Cardiac fibroblast (primary cell): ENCODE data around the gene GOLM1.

Experiments
- DNase-seq, 2 donors: peaks; one replicate each; pipeline versions ENCODE4 v3.0.0 to v3.0.0-alpha.2; 2010; ENCODE audit warnings: low read depth in 2 of 2
- H3K4me3 ChIP-seq, 2 donors: replicated peaks in 1 of 2; 1 replicate in 1 of 2; 2 replicates in 1 of 2; pipeline ENCODE4 v1.5.1; 2011; ENCODE audit warnings: low read depth in 2 of 2, low read length in 2 of 2, mild to moderate bottlenecking in 2 of 2, moderate library complexity in 1 of 2
- TF ChIP-seq, protein P1 (sequence below): IDR thresholded peaks from one replicate; pipeline ENCODE4 v1.5.1; 2011; ENCODE audit warnings: low read depth, mild to moderate bottlenecking, low read length, inconsistent platforms

GOLM1 gene

DNA sequence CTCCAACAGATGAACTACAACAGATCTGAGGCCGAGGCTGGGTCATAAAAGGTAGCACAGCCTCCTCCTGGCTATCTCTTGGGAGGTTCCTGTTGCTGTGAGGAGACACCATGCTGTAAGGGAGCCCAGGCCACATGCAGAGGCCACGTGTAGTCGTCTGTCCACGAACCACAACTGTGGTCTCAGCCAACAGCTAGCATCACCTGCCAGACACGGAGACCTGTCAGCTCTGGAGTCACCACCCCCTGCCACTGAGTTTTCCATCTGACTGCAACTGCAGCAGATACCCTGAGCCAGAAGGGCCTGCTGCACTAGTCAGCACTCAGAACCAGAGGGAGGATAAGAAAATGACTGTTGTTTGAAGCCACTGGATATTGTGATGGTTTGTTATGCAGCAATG lies 12.7 kb upstream of the GOLM1 start:
- TF ChIP-seq, protein P1, sequence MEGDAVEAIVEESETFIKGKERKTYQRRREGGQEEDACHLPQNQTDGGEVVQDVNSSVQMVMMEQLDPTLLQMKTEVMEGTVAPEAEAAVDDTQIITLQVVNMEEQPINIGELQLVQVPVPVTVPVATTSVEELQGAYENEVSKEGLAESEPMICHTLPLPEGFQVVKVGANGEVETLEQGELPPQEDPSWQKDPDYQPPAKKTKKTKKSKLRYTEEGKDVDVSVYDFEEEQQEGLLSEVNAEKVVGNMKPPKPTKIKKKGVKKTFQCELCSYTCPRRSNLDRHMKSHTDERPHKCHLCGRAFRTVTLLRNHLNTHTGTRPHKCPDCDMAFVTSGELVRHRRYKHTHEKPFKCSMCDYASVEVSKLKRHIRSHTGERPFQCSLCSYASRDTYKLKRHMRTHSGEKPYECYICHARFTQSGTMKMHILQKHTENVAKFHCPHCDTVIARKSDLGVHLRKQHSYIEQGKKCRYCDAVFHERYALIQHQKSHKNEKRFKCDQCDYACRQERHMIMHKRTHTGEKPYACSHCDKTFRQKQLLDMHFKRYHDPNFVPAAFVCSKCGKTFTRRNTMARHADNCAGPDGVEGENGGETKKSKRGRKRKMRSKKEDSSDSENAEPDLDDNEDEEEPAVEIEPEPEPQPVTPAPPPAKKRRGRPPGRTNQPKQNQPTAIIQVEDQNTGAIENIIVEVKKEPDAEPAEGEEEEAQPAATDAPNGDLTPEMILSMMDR, result no peak
- H3K4me3 ChIP-seq, result no peak overlapping the region
- DNase-seq, result no peak

DNA sequence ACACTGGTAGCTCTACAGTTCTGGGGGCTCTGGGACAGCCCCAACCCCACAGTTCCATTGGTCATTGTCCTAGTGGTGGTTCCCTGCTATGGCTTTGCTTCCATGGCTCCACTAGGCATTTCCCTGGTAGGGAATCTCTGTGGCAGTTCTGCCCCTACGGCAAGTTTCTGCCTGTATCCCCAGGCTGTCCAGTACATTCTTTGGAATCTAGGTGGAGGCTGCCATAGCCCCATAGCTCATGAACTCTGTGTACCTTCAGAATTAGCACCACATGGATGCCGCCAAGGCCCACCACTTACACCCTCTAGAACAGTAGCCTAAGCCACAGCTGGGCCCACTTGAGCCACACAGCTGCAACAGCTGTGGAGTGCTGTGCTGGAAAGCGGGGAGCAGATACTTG lies 3.3 kb upstream of the GOLM1 start:
- no peak for DNase-seq
- no peak overlapping the region for H3K4me3 ChIP-seq
- TF ChIP-seq, protein P1, result no peak

DNA sequence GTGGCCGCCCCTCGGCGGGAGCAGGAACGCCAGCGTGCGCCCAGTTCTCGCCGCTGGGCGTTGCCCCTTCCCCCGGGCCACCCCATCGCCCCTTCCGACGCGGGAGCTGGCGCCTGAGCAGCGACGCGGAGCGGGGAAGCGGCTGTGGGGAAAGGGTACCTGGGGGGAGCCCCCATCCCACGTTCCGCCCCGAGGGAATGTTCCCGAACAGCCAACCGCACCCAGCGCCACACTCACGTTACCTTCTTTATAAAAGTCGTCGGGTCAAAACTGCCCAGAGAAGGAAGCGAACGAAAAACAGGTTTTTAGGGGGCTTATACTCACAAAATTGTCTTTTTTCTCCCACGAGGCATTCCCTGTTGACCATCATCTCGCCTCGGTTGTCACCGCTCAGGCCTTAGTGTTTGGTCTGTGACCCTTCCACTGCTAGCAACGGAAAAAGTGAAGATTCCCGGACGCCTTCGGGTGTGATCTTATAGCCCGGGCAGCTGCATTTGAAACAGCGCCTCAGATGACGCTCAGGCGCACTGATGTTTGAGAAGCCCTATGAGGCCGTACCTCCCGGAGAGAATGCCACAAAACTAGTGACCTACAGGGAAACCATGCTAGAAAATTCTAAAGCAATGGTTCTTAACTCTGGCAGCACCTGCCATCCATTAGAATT lies 475 bp upstream of the GOLM1 start:
- peak overlapping the region; percentile 68 to 72 for H3K4me3 ChIP-seq
- TF ChIP-seq, protein P1, result no peak
- DNase-seq, result peak; percentile 73 to 75

DNA sequence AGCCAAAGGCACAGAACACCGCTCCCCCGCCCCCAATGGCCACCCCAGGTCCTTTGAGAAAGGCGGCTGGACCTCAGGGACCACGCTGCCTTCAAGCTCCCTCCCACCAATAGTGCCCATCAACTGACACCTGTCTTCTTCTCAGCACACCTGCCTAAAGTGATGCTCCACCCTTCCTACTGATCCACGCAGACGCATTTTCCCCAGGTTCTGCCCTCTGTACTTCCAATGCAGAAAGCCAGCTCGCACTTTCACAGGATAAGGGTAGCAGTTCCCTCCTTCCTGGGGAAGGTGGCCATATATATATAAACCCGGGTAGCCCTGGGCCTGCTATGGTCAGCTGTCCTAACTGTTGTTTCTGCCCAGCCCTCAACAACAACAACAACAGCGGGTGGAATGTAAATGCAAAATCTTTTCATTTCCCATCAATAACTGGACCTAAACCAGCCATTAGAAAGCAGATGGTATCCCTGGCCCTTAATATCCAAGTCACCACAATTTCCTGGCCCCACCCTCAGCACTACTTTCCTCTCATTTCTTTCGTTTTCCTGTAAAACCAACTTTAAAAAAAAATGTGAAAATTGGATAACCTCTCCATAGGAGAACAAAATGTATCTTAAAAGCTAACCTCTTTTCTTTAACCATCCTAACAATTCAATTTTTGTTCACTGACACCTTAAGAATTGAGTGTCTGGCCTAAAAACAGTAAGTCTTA lies 1.7 kb downstream of the GOLM1 start:
- DNase-seq, result no peak
- TF ChIP-seq, protein P1, result no peak
- H3K4me3 ChIP-seq, result peak overlapping the region in 1 of 2 donors; percentile 68

DNA sequence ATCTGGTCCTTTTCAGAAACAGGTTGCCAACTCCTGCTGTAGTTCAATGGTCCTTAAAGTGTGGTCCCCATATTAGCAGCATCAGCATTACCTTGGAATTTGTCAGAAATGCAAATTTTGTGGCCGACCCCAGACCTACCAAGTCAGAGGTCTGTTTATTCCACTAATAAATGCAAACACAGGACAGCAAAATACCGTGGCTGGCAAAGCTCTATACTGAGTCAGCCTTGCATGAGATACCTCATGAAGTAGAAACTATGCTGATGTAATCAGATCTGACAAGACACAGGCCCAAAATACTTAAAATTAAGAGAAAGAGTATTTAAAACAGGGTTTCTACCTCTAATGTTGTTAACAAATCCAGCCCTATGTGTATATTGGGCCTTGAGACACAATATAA lies 3.0 kb downstream of the GOLM1 start:
- TF ChIP-seq, protein P1, result no peak
- DNase-seq, result peak; percentile 44 to 61

DNA sequence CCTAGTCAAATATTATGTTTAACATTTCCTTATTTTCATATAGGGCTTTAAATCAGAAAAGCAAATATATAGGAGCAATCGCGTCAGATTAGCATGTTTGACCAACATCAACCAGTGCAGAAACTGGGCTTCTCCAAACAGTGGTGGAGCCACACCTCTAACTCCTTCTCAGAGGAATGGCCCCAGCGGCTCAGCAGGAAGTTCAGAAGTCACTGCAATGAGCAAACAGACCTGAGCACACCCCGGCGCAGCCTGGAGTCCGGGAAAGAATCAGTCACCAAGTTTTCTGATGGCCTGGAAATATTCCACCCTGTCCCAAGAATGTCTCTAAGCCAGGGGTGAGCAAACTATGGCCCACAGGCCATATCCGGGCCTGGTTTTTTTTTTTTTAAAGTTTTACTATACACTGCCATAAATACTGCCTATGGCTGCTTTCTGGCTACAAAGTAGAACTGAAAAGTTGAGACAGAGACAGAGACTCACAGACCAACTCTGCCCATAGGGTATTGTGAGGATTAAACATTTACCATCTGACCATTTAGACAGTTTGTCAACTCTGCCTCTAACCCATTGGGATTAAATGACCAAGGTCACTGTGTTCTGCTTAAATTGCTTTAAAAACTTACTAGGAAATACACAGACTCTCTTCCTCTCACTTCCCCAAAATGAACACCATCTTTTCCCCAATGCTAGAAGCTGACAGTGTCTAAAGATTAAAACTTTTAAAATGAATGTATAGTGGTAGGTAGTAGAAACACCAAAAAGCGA lies 5.4 kb downstream of the GOLM1 start:
- TF ChIP-seq, protein P1, result no peak
- no peak overlapping the region for H3K4me3 ChIP-seq
- DNase-seq, result peak; percentile 53 to 70

More for the DNA sequence above, 3.0 kb downstream of the GOLM1 start:
- H3K4me3 ChIP-seq, result no peak overlapping the region
